NB4 (cell line): ENCODE results near the gene YWHAG.

Experiments used
- DNase-seq: peaks from one replicate; pipeline ENCODE4 v3.0.0; 2010; ENCODE audit warnings: low read depth
- H3K4me3 ChIP-seq: one replicate; pipeline ENCODE4 v1.5.1; 2011; ENCODE audit warnings: mild to moderate bottlenecking, low read depth, low read length, moderate library complexity
- CTCF ChIP-seq: IDR thresholded peaks from one replicate; pipeline ENCODE4 v1.5.1; 2012; ENCODE audit warnings: low read depth, low read length
- MAX ChIP-seq: IDR thresholded peaks from 2 replicates; pipeline ENCODE4 v1.6.1; 2011; ENCODE audit warnings: low read depth, low read length
- MYC ChIP-seq: IDR thresholded peaks from 2 replicates; pipeline ENCODE4 v1.6.1; 2011; ENCODE audit warnings: low read depth, low read length
- POLR2A ChIP-seq: IDR thresholded peaks from 2 replicates; pipeline ENCODE4 v1.6.1; 2011; ENCODE audit warnings: mild to moderate bottlenecking; ENCODE audit not compliant: insufficient read length; ENCODE audit errors: extremely low read depth

The YWHAG gene

GRCh38 chr7:76359978-76360638 is 1.3 kb upstream of the YWHAG start:
- peak overlapping the region; percentile 61 for H3K4me3 ChIP-seq
- peak; percentile 56 for DNase-seq
- TF ChIP-seq POLR2A (no peak), CTCF (no peak), MYC (no peak), MAX (no peak)

- DNase-seq: peak; percentile 99
- TF ChIP-seq MAX: no peak
- no peak; the same call in none of the 2 replicates for TF ChIP-seq MYC
- TF ChIP-seq POLR2A: peak; percentile 47
- peak; percentile 75 for TF ChIP-seq CTCF
These were observed 553 bp upstream of the YWHAG start for GRCh38 chr7:76359111-76359977.

GRCh38 chr7:76358011-76358480 is 745 bp downstream of the YWHAG start:
- H3K4me3 ChIP-seq: peak overlapping the region; percentile 80
- TF ChIP-seq CTCF (no peak), MYC (peak; percentile 100), MAX (peak; percentile 96)
- DNase-seq: peak; percentile 87

More at GRCh38 chr7:76359111-76359977, 553 bp upstream of the YWHAG start:
- H3K4me3 ChIP-seq: peak overlapping the region; percentile 63

GRCh38 chr7:76357475-76358010 is 1.2 kb downstream of the YWHAG start:
- TF ChIP-seq MYC (no peak), CTCF (no peak), POLR2A (no peak), MAX (no peak)
- peak; percentile 54 for DNase-seq
- H3K4me3 ChIP-seq: peak overlapping the region; percentile 80

GRCh38 chr7:76356823-76357222 is 2.0 kb downstream of the YWHAG start:
- DNase-seq: peak; percentile 42
- TF ChIP-seq MAX (no peak), POLR2A (no peak), MYC (no peak), CTCF (no peak)
- H3K4me3 ChIP-seq: peak overlapping the region; percentile 80
